K562 (cell line): ENCODE measurements around the gene KCNE2. TPM values are rescaled to one million over a fixed set of nuclear protein-coding genes. Genes with fewer than 3 reads are reported as not detected.

Experiments
- ARID2 ChIP-seq: fragments of 450-650 bp; IDR thresholded peaks from 2 replicates; pipeline ENCODE4 v1.6.1; 2017; ENCODE audit warnings: antibody characterized with exemption, mild to moderate bottlenecking
- BDP1 ChIP-seq: IDR thresholded peaks from 3 replicates; pipeline ENCODE4 v1.6.1; 2011; ENCODE audit not compliant: insufficient read length, insufficient read depth
- CREB1 ChIP-seq, 2 experiments: sonication (generic) in 1 of 2; formaldehyde crosslinking in 1 of 2; IDR thresholded peaks; 2 replicates each; pipeline versions ENCODE4 v1.6.1 to v1.8.0; 2012 to 2022; ENCODE audit warnings: inconsistent platforms in 1 of 2, mild to moderate bottlenecking in 1 of 2, missing genetic modification reagents in 1 of 2, moderate library complexity in 1 of 2
- CREM ChIP-seq: IDR thresholded peaks from 2 replicates; pipeline ENCODE4 v1.6.1; 2014; ENCODE audit warnings: antibody characterized with exemption, low read depth
- E2F6 ChIP-seq, 2 experiments: IDR thresholded peaks; 2 replicates each; pipeline ENCODE4 v1.6.1; 2011; ENCODE audit warnings: borderline replicate concordance in 1 of 2, control low read depth in 1 of 2, low read depth in 1 of 2, low read length in 1 of 2, mild to moderate bottlenecking in 1 of 2, mixed read lengths in 1 of 2, moderate library complexity in 1 of 2; ENCODE audit not compliant: insufficient read depth in 1 of 2, insufficient read length in 1 of 2, poor library complexity in 1 of 2, severe bottlenecking in 1 of 2; ENCODE audit errors: extremely low read depth in 1 of 2
- JUND ChIP-seq, 2 experiments: IDR thresholded peaks; 2 replicates in 1 of 2; 3 replicates in 1 of 2; pipeline ENCODE4 v1.6.1; 2011; ENCODE audit warnings: borderline replicate concordance in 2 of 2, low read depth in 2 of 2, low read length in 2 of 2, improper control_type of control experiment in 1 of 2, missing biosample characterization in 1 of 2, missing genetic modification characterization in 1 of 2, missing genetic modification reagents in 1 of 2
- MYC ChIP-seq, 2 experiments: fragments of 250-450 bp in 1 of 2; sonication (Bioruptor Pico) in 1 of 2; IDR thresholded peaks; 2 replicates each; pipeline versions ENCODE4 v1.5.1 to v1.6.1; 2012 to 2021; ENCODE audit warnings: low read depth in 2 of 2, borderline replicate concordance in 1 of 2, improper control_type of control experiment in 1 of 2, low read length in 1 of 2, mild to moderate bottlenecking in 1 of 2, moderate library complexity in 1 of 2
- NELFE ChIP-seq: IDR thresholded peaks from 2 replicates; pipeline ENCODE4 v1.6.1; 2011; ENCODE audit warnings: mild to moderate bottlenecking; ENCODE audit not compliant: insufficient read depth, insufficient read length
- PKNOX1 ChIP-seq: fragments of 450-650 bp; IDR thresholded peaks from 2 replicates; pipeline ENCODE4 v1.6.1; 2016
- RAD21 ChIP-seq, 2 experiments: fragments of 250-450 bp in 1 of 2; fragments of 450-650 bp in 1 of 2; sonication (Bioruptor Pico) in 1 of 2; formaldehyde crosslinking in 1 of 2; IDR thresholded peaks in 1 of 2; conservative IDR thresholded peaks in 1 of 2; 2 replicates each; pipeline versions ENCODE4 v1.4.0 to v1.8.0; 2020 to 2022; ENCODE audit warnings: mild to moderate bottlenecking in 2 of 2, moderate library complexity in 1 of 2
- RFX7 ChIP-seq: fragments of 250-450 bp; sonication (Bioruptor Pico); IDR thresholded peaks from 2 replicates; pipeline ENCODE4 v1.5.1; 2021; ENCODE audit warnings: mild to moderate bottlenecking
- SMC3 ChIP-seq: conservative IDR thresholded peaks from 2 replicates; pipeline ENCODE4 v1.6.1; 2011; ENCODE audit warnings: low read depth, low read length, improper control_type of control experiment; ENCODE audit not compliant: insufficient read depth
- STAG1 ChIP-seq: sonication (generic); formaldehyde crosslinking; IDR thresholded peaks from 2 replicates; pipeline ENCODE4 v1.5.0; 2020; ENCODE audit warnings: missing genetic modification reagents, borderline replicate concordance
- ZHX1 ChIP-seq: fragments of 150-350 bp; conservative IDR thresholded peaks from 2 replicates; pipeline ENCODE4 v1.6.1; 2014; ENCODE audit warnings: low read length
- ZNF121 ChIP-seq: sonication (generic); formaldehyde crosslinking; conservative IDR thresholded peaks from 2 replicates; pipeline ENCODE4 v1.8.0; 2022; ENCODE audit warnings: missing genetic modification reagents
- polyA plus RNA-seq, 8 experiments: library from polyadenylated mRNA; depleted of rRNA in 4 of 8; stranded (reverse) in 5 of 8; unstranded in 3 of 8; fragments of >200 nt; fragmentation: Nextera tagmentation in 2 of 8; fragmentation: Illumina TruSeq in 1 of 8; extraction: Ambion mirVana in 2 of 8; extraction: Trizol in 1 of 8; gene quantifications; 2 replicates each; pipeline versions ENCODE4 v1.2.1 to v1.2.3, GENCODE V29; 2011 to 2014; ENCODE audit warnings: inconsistent platforms in 1 of 8, missing spikeins in 1 of 8
- total RNA-seq, 7 experiments: library from RNA; depleted of rRNA in 6 of 7; stranded (reverse); fragments of >200 nt in 6 of 7; fragmentation: Illumina TruSeq in 2 of 7; extraction: Trizol in 2 of 7; gene quantifications; 2 replicates each; pipeline versions ENCODE4 v1.2.1 to v1.2.3, GENCODE V29; 2011 to 2021; ENCODE audit warnings: low replicate concordance in 1 of 7
- TF ChIP-seq, protein P1 (sequence below), 3 experiments: IDR thresholded peaks in 2 of 3; conservative IDR thresholded peaks in 1 of 3; 2 replicates each; pipeline ENCODE4 v1.5.1; 2011 to 2012; ENCODE audit warnings: low read length in 3 of 3, mild to moderate bottlenecking in 3 of 3, control low read depth in 2 of 3, improper control_type of control experiment in 1 of 3, inconsistent platforms in 1 of 3, low read depth in 1 of 3, mixed read lengths in 1 of 3, moderate library complexity in 1 of 3; ENCODE audit not compliant: insufficient read depth in 2 of 3

Gene KCNE2
- total and polyA plus RNA-seq, 9 of the 15 experiments (the other 6 are each of a cell fraction or from before 2014, with no cell fraction given), result not detected

DNA sequence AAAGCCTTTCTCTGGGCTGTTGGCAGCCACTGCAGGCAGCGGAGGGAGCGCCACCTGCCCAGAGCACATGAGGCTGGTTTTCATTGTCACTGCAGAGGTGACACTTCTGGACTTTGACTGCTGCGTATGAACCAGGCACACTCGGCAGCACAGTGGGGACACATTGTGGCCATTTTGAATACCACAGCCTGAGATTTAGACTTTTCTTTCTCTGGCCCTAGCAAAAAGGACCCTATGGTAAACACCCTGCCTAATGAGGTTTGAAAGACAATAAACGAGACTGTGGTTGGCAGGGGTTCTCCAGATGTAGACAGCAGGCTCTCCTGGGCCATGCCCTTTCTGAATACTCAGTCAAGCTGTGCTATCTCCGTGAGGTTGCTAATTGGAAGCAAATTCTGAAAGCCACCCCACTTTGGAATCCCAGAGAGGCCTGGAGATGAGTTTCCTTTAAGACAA is 12.0 kb upstream of the KCNE2 start (continued):
- TF ChIP-seq STAG1 (CRISPR knock-in tag) (peak; percentile 92; the same call in 1 of the 2 replicates), NELFE (no peak), CREM (0 out of 2 replicates have a peak, but pooled peaks have one; percentile 36), MYC (IDR thresholded peaks at IDR 0.05; ENCODE audit: low read depth, low read length) (0 out of 2 replicates have a peak, but pooled peaks have one; percentile 17), MYC (CRISPR knock-in tag; IDR thresholded peaks at IDR 0.05; ENCODE audit: borderline replicate concordance, low read depth) (no peak), ARID2 (0 out of 2 replicates have a peak, but pooled peaks have one; percentile 17), ZHX1 (no peak), BDP1 (no peak), E2F6 (IDR thresholded peaks at IDR 0.05; ENCODE audit: borderline replicate concordance in 1 of 2, extremely low read depth in 1 of 2, insufficient read depth in 1 of 2, insufficient read length in 1 of 2, low read depth in 1 of 2, low read length in 1 of 2, poor library complexity in 1 of 2, severe bottlenecking in 1 of 2) (peak in 1 of 2 experiments; percentile 52), SMC3 (peak; percentile 79), CREB1 (IDR thresholded peaks at IDR 0.05) (no peak), CREB1 (CRISPR knock-in tag; IDR thresholded peaks at IDR 0.05) (peak; percentile 29; the same call in 1 of the 2 replicates), JUND (IDR thresholded peaks at IDR 0.05; ENCODE audit: borderline replicate concordance, low read depth, low read length) (peak; percentile 39; the same call in 1 of the 2 replicates), JUND (tag; IDR thresholded peaks at IDR 0.05; ENCODE audit: borderline replicate concordance, low read depth, low read length) (no peak), PKNOX1 (0 out of 2 replicates have a peak, but pooled peaks have one; percentile 5), ZNF121 (no peak), RAD21 (CRISPR knock-in tag; conservative IDR thresholded peaks at IDR 0.05 in 1 of 2, IDR thresholded peaks at IDR 0.05 in 1 of 2) (peak; percentile 58 to 90), RFX7 (CRISPR knock-in tag) (no peak)
- TF ChIP-seq, protein P1, sequence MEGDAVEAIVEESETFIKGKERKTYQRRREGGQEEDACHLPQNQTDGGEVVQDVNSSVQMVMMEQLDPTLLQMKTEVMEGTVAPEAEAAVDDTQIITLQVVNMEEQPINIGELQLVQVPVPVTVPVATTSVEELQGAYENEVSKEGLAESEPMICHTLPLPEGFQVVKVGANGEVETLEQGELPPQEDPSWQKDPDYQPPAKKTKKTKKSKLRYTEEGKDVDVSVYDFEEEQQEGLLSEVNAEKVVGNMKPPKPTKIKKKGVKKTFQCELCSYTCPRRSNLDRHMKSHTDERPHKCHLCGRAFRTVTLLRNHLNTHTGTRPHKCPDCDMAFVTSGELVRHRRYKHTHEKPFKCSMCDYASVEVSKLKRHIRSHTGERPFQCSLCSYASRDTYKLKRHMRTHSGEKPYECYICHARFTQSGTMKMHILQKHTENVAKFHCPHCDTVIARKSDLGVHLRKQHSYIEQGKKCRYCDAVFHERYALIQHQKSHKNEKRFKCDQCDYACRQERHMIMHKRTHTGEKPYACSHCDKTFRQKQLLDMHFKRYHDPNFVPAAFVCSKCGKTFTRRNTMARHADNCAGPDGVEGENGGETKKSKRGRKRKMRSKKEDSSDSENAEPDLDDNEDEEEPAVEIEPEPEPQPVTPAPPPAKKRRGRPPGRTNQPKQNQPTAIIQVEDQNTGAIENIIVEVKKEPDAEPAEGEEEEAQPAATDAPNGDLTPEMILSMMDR (IDR thresholded peaks at IDR 0.05 in 2 of 3, conservative IDR thresholded peaks at IDR 0.05 in 1 of 3; ENCODE audit: insufficient read depth in 2 of 3, low read depth in 1 of 3, low read length in 3 of 3), result peak; percentile 77 to 82 (median 80)
